Mesenchymal stem cell (in vitro differentiated cells and primary cell): ENCODE measurements around the gene PRKX.
A peak's percentile ranks its signal among the peaks of the same experiment; 100 is the strongest.

Experiments used
- DNase-seq: peaks from one replicate; pipeline ENCODE4 v3.0.0-alpha.2; 2013
- H2AFZ ChIP-seq: one replicate; pipeline ENCODE4 v1.6.1; 2013; ENCODE audit warnings: low read depth, mild to moderate bottlenecking, control low read depth, inconsistent platforms, low read length, moderate library complexity
- H2AK5ac ChIP-seq: 2 replicates; pipeline ENCODE4 v1.6.1; 2013; ENCODE audit warnings: low read length, moderate library complexity, mild to moderate bottlenecking, inconsistent platforms; ENCODE audit not compliant: severe bottlenecking
- H2BK120ac ChIP-seq: one replicate; pipeline ENCODE4 v1.6.1; 2013; ENCODE audit warnings: low read depth, mild to moderate bottlenecking, inconsistent platforms, low read length, moderate library complexity
- H2BK12ac ChIP-seq, 2 experiments: one replicate each; pipeline ENCODE4 v1.6.1; 2013; ENCODE audit warnings: inconsistent platforms in 2 of 2, low read length in 2 of 2, mild to moderate bottlenecking in 2 of 2, moderate library complexity in 2 of 2, control low read depth in 1 of 2
- H2BK15ac ChIP-seq: one replicate; pipeline ENCODE4 v1.6.1; 2013; ENCODE audit warnings: mild to moderate bottlenecking, low read depth, inconsistent platforms; ENCODE audit not compliant: poor library complexity, severe bottlenecking
- H2BK5ac ChIP-seq: 2 replicates; pipeline ENCODE4 v1.6.1; 2013; ENCODE audit warnings: low read depth, mild to moderate bottlenecking, low read length, control low read depth, inconsistent platforms; ENCODE audit not compliant: poor library complexity, severe bottlenecking
- H3K14ac ChIP-seq, 2 experiments: one replicate each; pipeline ENCODE4 v1.6.1; 2013; ENCODE audit warnings: inconsistent platforms in 2 of 2, low read length in 2 of 2, control low read depth in 1 of 2, mild to moderate bottlenecking in 1 of 2, moderate library complexity in 1 of 2
- H3K18ac ChIP-seq, 2 experiments: one replicate each; pipeline ENCODE4 v1.6.1; 2013; ENCODE audit warnings: inconsistent platforms in 2 of 2, low read length in 2 of 2, control low read depth in 1 of 2, low read depth in 1 of 2, mild to moderate bottlenecking in 1 of 2
- H3K23ac ChIP-seq, 2 experiments: one replicate each; pipeline ENCODE4 v1.6.1; 2013; ENCODE audit warnings: inconsistent platforms in 2 of 2, low read length in 2 of 2, mild to moderate bottlenecking in 2 of 2, moderate library complexity in 2 of 2, control low read depth in 1 of 2
- H3K27ac ChIP-seq: 2 replicates; pipeline ENCODE4 v1.5.1; 2013; ENCODE audit warnings: mild to moderate bottlenecking, moderate library complexity, low read length, control low read depth, inconsistent platforms; ENCODE audit not compliant: poor library complexity, severe bottlenecking
- H3K27me3 ChIP-seq, 2 experiments: 2 replicates each; pipeline versions ENCODE4 v1.6.1 to v1.7.0; 2013; ENCODE audit warnings: low read length in 2 of 2, mild to moderate bottlenecking in 2 of 2, moderate library complexity in 2 of 2, control low read depth in 1 of 2, inconsistent platforms in 1 of 2; ENCODE audit not compliant: control insufficient read depth in 1 of 2, insufficient read depth in 1 of 2
- H3K36me3 ChIP-seq, 2 experiments: 2 replicates each; pipeline versions ENCODE4 v1.6.1 to v1.7.0; 2013; ENCODE audit warnings: low read length in 2 of 2, control low read depth in 1 of 2, inconsistent platforms in 1 of 2, low read depth in 1 of 2, mild to moderate bottlenecking in 1 of 2; ENCODE audit not compliant: insufficient read depth in 2 of 2, control insufficient read depth in 1 of 2
- H3K4ac ChIP-seq, 2 experiments: one replicate each; pipeline ENCODE4 v1.6.1; 2013; ENCODE audit warnings: inconsistent platforms in 2 of 2, low read length in 2 of 2, mild to moderate bottlenecking in 2 of 2, moderate library complexity in 2 of 2, control low read depth in 1 of 2, low read depth in 1 of 2
- H3K4me1 ChIP-seq: 2 replicates; pipeline ENCODE4 v1.6.1; 2013; ENCODE audit warnings: low read depth, low read length, control low read depth; ENCODE audit not compliant: control insufficient read depth, insufficient read depth
- H3K4me2 ChIP-seq: 2 replicates; pipeline ENCODE4 v1.6.1; 2013; ENCODE audit warnings: low read length, mild to moderate bottlenecking, inconsistent platforms; ENCODE audit not compliant: poor library complexity, severe bottlenecking
- H3K4me3 ChIP-seq, 2 experiments: 2 replicates each; pipeline versions ENCODE4 v1.5.1 to v1.7.0; 2013; ENCODE audit warnings: low read length in 2 of 2, mild to moderate bottlenecking in 2 of 2, control low read depth in 1 of 2, low read depth in 1 of 2; ENCODE audit not compliant: insufficient read depth in 1 of 2
- H3K79me1 ChIP-seq: replicated peaks from 2 replicates; pipeline ENCODE4 v1.6.1; 2013; ENCODE audit warnings: mild to moderate bottlenecking, control low read depth, low read length, inconsistent platforms; ENCODE audit not compliant: poor library complexity, severe bottlenecking
- H3K9ac ChIP-seq: 2 replicates; pipeline ENCODE4 v1.7.0; 2013; ENCODE audit warnings: mild to moderate bottlenecking, low read length, moderate library complexity
- H3K9me3 ChIP-seq: 2 replicates; pipeline ENCODE4 v1.7.0; 2013; ENCODE audit warnings: mild to moderate bottlenecking, low read length; ENCODE audit not compliant: control insufficient read depth
- H4K8ac ChIP-seq: one replicate; pipeline ENCODE4 v1.6.1; 2013; ENCODE audit warnings: inconsistent platforms, mild to moderate bottlenecking, low read length, moderate library complexity
- H4K91ac ChIP-seq: one replicate; pipeline ENCODE4 v1.6.1; 2013; ENCODE audit warnings: mild to moderate bottlenecking, low read length, inconsistent platforms
- WGBS: methylation state at CpG from one replicate; pipeline ENCODE4 v1.1.7; 2013; ENCODE audit warnings: mixed read lengths; 5-methylcytosine and 5-hydroxymethylcytosine counted together

Gene PRKX

GRCh38 chrX:3659761-3660160, 53.7 kb downstream of the PRKX start:
- Histone ChIP-seq H2AK5ac (no peak overlapping the region), H2BK5ac (no peak overlapping the region), H2BK120ac (no peak overlapping the region), H3K9me3 (no peaks in the 10 kb centered on the region), H3K4me1 (no peaks in the 10 kb centered on the region), H3K79me1 (peaks cover 3% of the 10 kb centered on the region), H3K4ac (no peak overlapping the region), H4K91ac (no peak overlapping the region), H3K18ac (no peak overlapping the region), H3K23ac (no peak overlapping the region), H3K9ac (no peak overlapping the region), H3K27me3 (no peaks in the 10 kb centered on the region), H2BK12ac (no peak overlapping the region), H3K27ac (no peak overlapping the region), H2BK15ac (no peak overlapping the region), H3K4me3 (no peak overlapping the region), H3K14ac (no peak overlapping the region), H3K4me2 (no peak overlapping the region), H4K8ac (no peak overlapping the region), H3K36me3 (peaks cover 0 to 6% of the 10 kb centered on the region in 2 experiments), H2AFZ (no peak overlapping the region)
- WGBS = 77% methylated on average over 3 of the region's 10 CpGs
- peak; percentile 22 for DNase-seq

GRCh38 chrX:3655181-3655580, 58.3 kb downstream of the PRKX start:
- no peaks in the 10 kb centered on the region for H3K9me3 ChIP-seq
- H3K36me3 ChIP-seq = peaks cover 3 to 10% of the 10 kb centered on the region in 2 experiments
- H4K91ac ChIP-seq = no peak overlapping the region
- H2AK5ac ChIP-seq = no peak overlapping the region
- H2BK5ac ChIP-seq = no peak overlapping the region
- no peak overlapping the region for H3K27ac ChIP-seq
- H3K27me3 ChIP-seq = no peaks in the 10 kb centered on the region
- H2BK120ac ChIP-seq = no peak overlapping the region
- H4K8ac ChIP-seq = no peak overlapping the region
- H3K23ac ChIP-seq = no peak overlapping the region
- H2AFZ ChIP-seq = no peak overlapping the region
- H2BK12ac ChIP-seq = no peak overlapping the region
- no peak for DNase-seq
- H3K14ac ChIP-seq = no peak overlapping the region
- H3K18ac ChIP-seq = no peak overlapping the region
- no peak overlapping the region for H3K9ac ChIP-seq
- no peak overlapping the region for H3K4me2 ChIP-seq
- no peak overlapping the region for H3K4me3 ChIP-seq
- no peaks in the 10 kb centered on the region for H3K4me1 ChIP-seq
- no peak overlapping the region for H3K4ac ChIP-seq
- over 99% methylated on average over 19 of the region's 19 CpGs for WGBS
- H2BK15ac ChIP-seq = no peak overlapping the region
- no peaks in the 10 kb centered on the region for H3K79me1 ChIP-seq

- no peaks in the 10 kb centered on the region for H3K27me3 ChIP-seq
- no peak overlapping the region for H3K4me2 ChIP-seq
- no peak overlapping the region for H2BK12ac ChIP-seq
- H3K4me1 ChIP-seq = no peaks in the 10 kb centered on the region
- WGBS = 95% methylated on average over 9 of the region's 13 CpGs
- H3K9ac ChIP-seq = no peak overlapping the region
- no peak overlapping the region for H2BK5ac ChIP-seq
- no peak overlapping the region for H3K14ac ChIP-seq
- H3K9me3 ChIP-seq = no peaks in the 10 kb centered on the region
- peaks cover 3 to 10% of the 10 kb centered on the region in 2 experiments for H3K36me3 ChIP-seq
- H2AFZ ChIP-seq = no peak overlapping the region
- H3K4me3 ChIP-seq = no peak overlapping the region
- H3K23ac ChIP-seq = no peak overlapping the region
- H4K8ac ChIP-seq = no peak overlapping the region
- no peaks in the 10 kb centered on the region for H3K79me1 ChIP-seq
- DNase-seq = no peak
- H2AK5ac ChIP-seq = no peak overlapping the region
- no peak overlapping the region for H3K18ac ChIP-seq
- no peak overlapping the region for H4K91ac ChIP-seq
- H2BK120ac ChIP-seq = no peak overlapping the region
- no peak overlapping the region for H3K27ac ChIP-seq
- H2BK15ac ChIP-seq = no peak overlapping the region
- no peak overlapping the region for H3K4ac ChIP-seq
Measured at GRCh38 chrX:3653111-3653510, 60.3 kb downstream of the PRKX start.

- H3K9ac ChIP-seq = no peak overlapping the region
- no peak overlapping the region for H3K18ac ChIP-seq
- peak; percentile 21 for DNase-seq
- no peaks in the 10 kb centered on the region for H3K4me1 ChIP-seq
- H4K8ac ChIP-seq = no peak overlapping the region
- no peaks in the 10 kb centered on the region for H3K27me3 ChIP-seq
- H3K4ac ChIP-seq = no peak overlapping the region
- H3K23ac ChIP-seq = no peak overlapping the region
- no peak overlapping the region for H3K4me2 ChIP-seq
- H2AFZ ChIP-seq = no peak overlapping the region
- H2BK120ac ChIP-seq = no peak overlapping the region
- H3K27ac ChIP-seq = no peak overlapping the region
- H3K14ac ChIP-seq = no peak overlapping the region
- H3K36me3 ChIP-seq = peaks cover 3 to 10% of the 10 kb centered on the region in 2 experiments
- H4K91ac ChIP-seq = no peak overlapping the region
- H2BK12ac ChIP-seq = no peak overlapping the region
- H3K9me3 ChIP-seq = no peaks in the 10 kb centered on the region
- WGBS = no CpG with 5 or more reads among the region's 3 CpGs
- H2BK15ac ChIP-seq = no peak overlapping the region
- H3K79me1 ChIP-seq = no peaks in the 10 kb centered on the region
- no peak overlapping the region for H2AK5ac ChIP-seq
- no peak overlapping the region for H2BK5ac ChIP-seq
- H3K4me3 ChIP-seq = no peak overlapping the region
Measured at GRCh38 chrX:3651277-3651676, 62.2 kb downstream of the PRKX start.
